Panc1 (cell line): ENCODE data around the gene C19orf81. TPM values are rescaled to one million over a fixed set of nuclear protein-coding genes. Genes with fewer than 3 reads are reported as not detected.

Experiments used
- ATAC-seq: fragments of 200-7000 bp; cut with Tn5 transposase; 2 replicates; pipeline ENCODE4 v1.9.1; 2020; ENCODE audit warnings: mild to moderate bottlenecking, moderate library complexity
- BruUV-seq: library from RNA; stranded (reverse); fragments of 400-500 nt; replicated peaks from 2 replicates; lab custom pipeline; 2021; lab: Mats Ljungman, UMichigan
- CTCF ChIA-PET: fragments of 300-600 bp; sonication (Branson Sonifier 250); formaldehyde crosslinking; loops from one replicate; lab custom pipeline; 2022; ENCODE audit warnings: antibody characterized with exemption; lab: Charles Lee
- POLR2A ChIA-PET: fragments of 300-600 bp; sonication (Branson Sonifier 250); formaldehyde crosslinking; loops from one replicate; lab custom pipeline; 2022; ENCODE audit warnings: antibody characterized with exemption; lab: Charles Lee
- DNase-seq: peaks from one replicate; pipeline ENCODE4 v3.0.0-alpha.2; 2010; ENCODE audit warnings: low read depth, low spot score
- H3K27ac ChIP-seq: 2 replicates; pipeline ENCODE4 v1.5.1; 2011; ENCODE audit warnings: mild to moderate bottlenecking, low read length, inconsistent platforms
- H3K27me3 ChIP-seq: fragments of 200-500 bp; sonication (Bioruptor generic); 2 replicates; pipeline ENCODE4 v1.6.0; 2014; ENCODE audit warnings: low read length, inconsistent platforms; ENCODE audit not compliant: control insufficient read depth, insufficient read depth
- H3K36me3 ChIP-seq: fragments of 200-500 bp; sonication (Bioruptor generic); 2 replicates; pipeline ENCODE4 v1.5.1; 2014; ENCODE audit warnings: inconsistent platforms, mild to moderate bottlenecking, low read length, moderate library complexity; ENCODE audit not compliant: control insufficient read depth, insufficient read depth
- H3K4me1 ChIP-seq: 2 replicates; pipeline ENCODE4 v1.5.1; 2011; ENCODE audit warnings: inconsistent platforms, mild to moderate bottlenecking, low read length, moderate library complexity; ENCODE audit not compliant: control insufficient read depth, insufficient read depth
- H3K4me3 ChIP-seq, 2 experiments: 2 replicates each; pipeline ENCODE4 v1.5.1; 2011 to 2012; ENCODE audit warnings: low read depth in 2 of 2, low read length in 2 of 2, mild to moderate bottlenecking in 2 of 2, inconsistent platforms in 1 of 2, moderate library complexity in 1 of 2
- H3K9me3 ChIP-seq: fragments of 200-500 bp; sonication (Bioruptor generic); 2 replicates; pipeline ENCODE4 v1.5.1; 2014; ENCODE audit warnings: low read depth, mild to moderate bottlenecking, inconsistent platforms, low read length, moderate library complexity; ENCODE audit not compliant: control insufficient read depth, insufficient read depth
- CTCF ChIP-seq: fragments of 450-650 bp; IDR thresholded peaks from 2 replicates; pipeline ENCODE4 v1.5.1; 2017; ENCODE audit warnings: mild to moderate bottlenecking
- POLR2AphosphoS5 ChIP-seq: IDR thresholded peaks from 2 replicates; pipeline ENCODE4 v1.6.1; 2012; ENCODE audit warnings: mild to moderate bottlenecking, low read depth, low read length, moderate library complexity
- REST ChIP-seq, 2 experiments: IDR thresholded peaks; 2 replicates each; pipeline ENCODE4 v1.6.1; 2011 to 2012; ENCODE audit warnings: low read depth in 2 of 2, control low read depth in 1 of 2, low read length in 1 of 2, mild to moderate bottlenecking in 1 of 2, moderate library complexity in 1 of 2; ENCODE audit not compliant: insufficient read depth in 1 of 2
- SIN3A ChIP-seq: IDR thresholded peaks from 2 replicates; pipeline ENCODE4 v1.6.1; 2012; ENCODE audit warnings: low read depth, mild to moderate bottlenecking, low read length, moderate library complexity, borderline replicate concordance; ENCODE audit not compliant: insufficient read depth
- TCF7L2 ChIP-seq: IDR thresholded peaks from 2 replicates; pipeline ENCODE4 v1.6.1; 2011; ENCODE audit warnings: mild to moderate bottlenecking, low read depth, low read length, inconsistent platforms
- in situ Hi-C: cut with HindIII; loops from 2 replicates; pipeline ENCODE4 v1.10.0; 2016; ENCODE audit warnings: low sequenced_read_pairs, low pct_unique_long_range_greater_than_20kb
- intact Hi-C: fragments of 100-400 bp; cut with micrococcal nuclease; formaldehyde crosslinking; loops from one replicate; pipeline ENCODE4 v1.10.0; 2022; ENCODE audit not compliant: unreplicated experiment
- total RNA-seq: library from RNA; stranded (reverse); gene quantifications from one replicate; pipeline ENCODE4 v1.2.1, GENCODE V29; 2021; ENCODE audit not compliant: unreplicated experiment

C19orf81 gene
- total RNA-seq, 1 experiment from 2014 or later: 0.98 TPM

- in situ Hi-C loops (no loop called here), intact Hi-C loops (no loop called here)
- BruUV-seq: no TSS peak
- CTCF ChIA-PET: no interaction called here
- TF ChIP-seq REST (IDR thresholded peaks at IDR 0.05; ENCODE audit: insufficient read depth in 1 of 2, low read depth in 2 of 2, low read length in 1 of 2) (no peak), POLR2AphosphoS5 (no peak), TCF7L2 (no peak), CTCF (no peak), SIN3A (no peak)
- H3K4me1 ChIP-seq: no peaks in the 10 kb centered on the region
- no peaks in the 10 kb centered on the region for H3K36me3 ChIP-seq
- H3K27me3 ChIP-seq: no peaks in the 10 kb centered on the region; the same call in 1 of the 2 replicates
- no peak overlapping the region for H3K4me3 ChIP-seq
- H3K9me3 ChIP-seq: no peaks in the 10 kb centered on the region
- POLR2A ChIA-PET: no interaction called here
- DNase-seq (no peak), ATAC-seq (no peak)
- no peak overlapping the region for H3K27ac ChIP-seq
Observed at GRCh38 chr19:50678323-50678722, 29.1 kb downstream of the C19orf81 start.

- TF ChIP-seq TCF7L2 (no peak), CTCF (no peak), REST (IDR thresholded peaks at IDR 0.05; ENCODE audit: insufficient read depth in 1 of 2, low read depth in 2 of 2, low read length in 1 of 2) (no peak), SIN3A (no peak), POLR2AphosphoS5 (no peak)
- CTCF ChIA-PET: no interaction called here
- peaks cover 2% of the 10 kb centered on the region; the same call in 1 of the 2 replicates for H3K27me3 ChIP-seq
- no peaks in the 10 kb centered on the region for H3K9me3 ChIP-seq
- intact Hi-C loops (no loop called here), in situ Hi-C loops (no loop called here)
- DNase-seq: no peak
- BruUV-seq: no TSS peak
- POLR2A ChIA-PET: no interaction called here
- no peak overlapping the region for H3K4me3 ChIP-seq
- peak; percentile 99 for ATAC-seq
- no peaks in the 10 kb centered on the region for H3K36me3 ChIP-seq
- no peaks in the 10 kb centered on the region for H3K4me1 ChIP-seq
- H3K27ac ChIP-seq: no peak overlapping the region
Observed at GRCh38 chr19:50679177-50680125, 30.2 kb downstream of the C19orf81 start.
